Purkinje cell (primary cell): ENCODE data around the gene OR6T1. TPM values are rescaled to one million over a fixed set of nuclear protein-coding genes. Genes with fewer than 3 reads are reported as not detected.

Experiments
- polyA plus RNA-seq: library from polyadenylated mRNA; unstranded; fragments of >200 nt; fragmentation: Nextera tagmentation; gene quantifications from 2 replicates; pipeline ENCODE4 v1.2.1, GENCODE V29; 2014

The OR6T1 gene
- polyA plus RNA-seq, result not detected in 2 replicates

DNA sequence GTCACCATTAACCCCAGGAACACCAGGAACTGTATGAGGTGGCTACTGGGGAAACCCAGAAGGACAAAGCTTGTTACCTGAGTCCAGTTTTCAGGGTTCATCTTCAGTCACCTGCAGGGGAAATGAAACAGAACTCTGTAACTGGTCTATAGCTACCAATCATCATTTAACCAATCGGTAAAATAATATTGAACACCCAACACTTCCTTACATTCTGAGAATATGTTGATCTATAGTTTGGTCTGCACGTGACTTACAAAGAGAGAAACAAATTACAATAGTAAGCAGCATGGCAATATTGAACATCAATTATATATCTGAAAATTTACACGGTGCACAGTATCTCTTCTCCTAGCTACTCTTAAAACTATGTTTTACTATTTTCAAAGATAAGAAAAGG lies at the start of gene OR6T1:
OR6T1 (minus strand) TSS at position 101 of the 400 bp plus-strand sequence; CDS start at position 101, 0 bp downstream.

DNA sequence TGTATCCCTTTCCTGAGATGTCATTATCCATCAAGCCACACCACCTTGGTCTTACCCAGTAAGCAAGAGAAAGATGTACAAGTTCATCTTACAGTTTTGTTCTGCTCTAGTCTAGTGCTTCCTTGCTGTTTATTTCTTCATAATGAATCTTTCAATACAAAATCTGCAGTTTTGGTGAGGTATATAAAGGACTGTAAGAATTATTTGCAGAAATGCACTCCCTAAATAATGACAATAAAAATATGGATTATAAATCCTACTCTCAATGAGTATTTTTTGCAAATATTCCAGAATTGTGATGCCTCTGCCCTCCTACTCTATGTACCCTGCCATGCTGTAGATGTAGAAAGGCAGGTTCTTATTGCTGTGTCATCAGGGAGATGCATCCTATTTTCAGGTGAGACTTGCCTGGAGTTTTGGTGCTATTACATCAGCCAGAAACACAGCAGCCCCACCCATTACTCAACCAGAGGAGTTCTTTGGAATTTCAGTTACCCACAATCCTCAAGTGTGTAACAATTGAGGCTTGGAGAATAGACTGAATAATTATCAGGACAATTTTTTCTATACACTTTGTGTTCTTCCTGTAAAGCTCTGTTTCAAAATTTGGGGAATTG lies 34.2 kb upstream of the OR6T1 start, which contains the start of gene OR10S1:
OR10S1 (minus strand) TSS at position 51 of the 617 bp plus-strand sequence. CDS start 117 bp downstream, outside the sequence.

DNA sequence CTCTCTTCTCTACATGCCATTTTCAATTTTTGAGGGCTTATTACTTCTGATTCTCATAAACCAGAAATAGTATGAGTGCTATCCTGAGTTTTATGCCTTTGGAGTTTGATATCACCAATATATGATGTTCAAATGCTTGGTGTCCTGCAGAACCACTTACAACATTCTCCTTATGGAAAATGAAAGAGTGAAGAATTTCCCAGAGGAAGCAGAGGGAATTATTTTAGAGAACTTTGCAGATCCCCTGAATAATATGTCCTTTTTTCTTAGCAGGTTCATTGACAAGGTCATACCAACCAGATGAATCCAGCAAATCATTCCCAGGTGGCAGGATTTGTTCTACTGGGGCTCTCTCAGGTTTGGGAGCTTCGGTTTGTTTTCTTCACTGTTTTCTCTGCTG lies 4.3 kb downstream of the OR6T1 start, which contains the start of gene OR4D5:
OR4D5 (plus strand) TSS at position 301 of the 400 bp plus-strand sequence; CDS start at position 301, 0 bp downstream.

GRCh38 chr11:123901867-123902266 lies 41.8 kb downstream of the OR6T1 start, which contains the start of gene OR8D4:
Gene OR8D4 (plus strand): TSS chr11:123902167. CDS start chr11:123906432, 4,265 bp downstream.

Other genes starting within 250 kb of the OR6T1 start
- 1.1 and 5.6 TPM in 2 replicates for gene ZNF202, start 202.2 kb downstream of the OR6T1 start, polyA plus RNA-seq
- not detected in 2 replicates for gene OR6X1, start 189.3 kb downstream of the OR6T1 start, polyA plus RNA-seq
- not detected in 2 replicates for gene OR6M1, start 137.5 kb downstream of the OR6T1 start, polyA plus RNA-seq
- gene TMEM225, start 58.2 kb downstream of the OR6T1 start, polyA plus RNA-seq, result not detected in 2 replicates
- not detected in 2 replicates for gene OR8D4, start 41.7 kb downstream of the OR6T1 start, polyA plus RNA-seq
- not detected in 2 replicates for gene OR4D5, start 4.2 kb downstream of the OR6T1 start, polyA plus RNA-seq
- gene OR10S1, start 33.9 kb upstream of the OR6T1 start, polyA plus RNA-seq, result not detected in 2 replicates
- gene OR10G6, start 51.3 kb upstream of the OR6T1 start, polyA plus RNA-seq, result not detected in 2 replicates
- gene OR10G4, start 69.2 kb upstream of the OR6T1 start, polyA plus RNA-seq, result not detected in 2 replicates
- gene OR10G9, start 79.2 kb upstream of the OR6T1 start, polyA plus RNA-seq, result not detected in 2 replicates
- not detected in 2 replicates for gene OR10G8, start 83.0 kb upstream of the OR6T1 start, polyA plus RNA-seq
- gene OR10G7, start 97.5 kb upstream of the OR6T1 start, polyA plus RNA-seq, result not detected in 2 replicates
- 0.64 and 7.6 TPM in 2 replicates for gene VWA5A, start 171.6 kb upstream of the OR6T1 start, polyA plus RNA-seq
- not detected in 2 replicates for gene OR10D3, start 239.5 kb upstream of the OR6T1 start, polyA plus RNA-seq